SU-DHL-6 (cell line): ENCODE measurements around the gene DNER.

Experiments
- H2AFZ ChIP-seq: fragments of 200-600 bp; sonication (generic); 2 replicates; pipeline ENCODE4 v1.6.1; 2014; ENCODE audit warnings: low read depth, mild to moderate bottlenecking, moderate library complexity, mixed read lengths, antibody characterized with exemption, low read length; ENCODE audit not compliant: severe bottlenecking
- H3F3A ChIP-seq: fragments of 200-600 bp; shearing (Covaris generic); 2 replicates; pipeline ENCODE4 v1.6.0; 2016; ENCODE audit warnings: antibody characterized with exemption, mild to moderate bottlenecking; ENCODE audit not compliant: insufficient read depth
- H3K27ac ChIP-seq: fragments of 200-600 bp; sonication (generic); 2 replicates; pipeline ENCODE4 v1.5.1; 2016; ENCODE audit warnings: low read depth, mild to moderate bottlenecking, low read length, moderate library complexity, mixed read lengths
- H3K27me3 ChIP-seq: fragments of 200-600 bp; sonication (generic), shearing (Covaris generic); 2 replicates; pipeline ENCODE4 v1.6.0; 2014; ENCODE audit warnings: mild to moderate bottlenecking, low read length
- H3K36me3 ChIP-seq: fragments of 200-600 bp; sonication (generic); 2 replicates; pipeline ENCODE4 v1.6.1; 2014; ENCODE audit warnings: mild to moderate bottlenecking, low read length, mixed read lengths
- H3K4me2 ChIP-seq: fragments of 300-600, 200-600 bp; shearing (Covaris generic), sonication (generic); 2 replicates; pipeline ENCODE4 v1.6.0; 2014; ENCODE audit warnings: low read length, low read depth, mild to moderate bottlenecking; ENCODE audit not compliant: poor library complexity, severe bottlenecking
- H3K4me3 ChIP-seq: fragments of 200-600 bp; sonication (generic); 2 replicates; pipeline ENCODE4 v1.5.1; 2014; ENCODE audit warnings: antibody characterized with exemption, low read length, mild to moderate bottlenecking, mixed read lengths; ENCODE audit not compliant: insufficient read depth, poor library complexity, severe bottlenecking
- H3K79me2 ChIP-seq: fragments of 200-600 bp; sonication (generic); 2 replicates; pipeline ENCODE4 v1.6.1; 2014; ENCODE audit warnings: mild to moderate bottlenecking, low read length, moderate library complexity; ENCODE audit not compliant: insufficient read depth
- H3K9ac ChIP-seq: fragments of 200-600 bp; sonication (generic); 2 replicates; pipeline ENCODE4 v1.7.0; 2014; ENCODE audit warnings: mild to moderate bottlenecking, low read length
- H3K9me2 ChIP-seq: fragments of 200-600 bp; sonication (generic); replicated peaks from 2 replicates; pipeline ENCODE4 v1.6.1; 2014; ENCODE audit warnings: low read length; ENCODE audit not compliant: insufficient read depth
- H3K9me3 ChIP-seq: fragments of 200-600 bp; sonication (generic); 2 replicates; pipeline ENCODE4 v1.6.1; 2014; ENCODE audit warnings: low read length, mixed read lengths; ENCODE audit not compliant: insufficient read depth
- H4K20me1 ChIP-seq: fragments of 200-600 bp; sonication (generic); 2 replicates; pipeline ENCODE4 v1.6.1; 2014; ENCODE audit warnings: low read depth, mild to moderate bottlenecking, antibody characterized with exemption, low read length, moderate library complexity, mixed read lengths
- CTCF ChIP-seq: fragments of 200-600 bp; sonication (generic); IDR thresholded peaks from one replicate; pipeline ENCODE4 v1.5.1; 2017; ENCODE audit warnings: antibody characterized with exemption, mild to moderate bottlenecking, low read length, moderate library complexity; ENCODE audit not compliant: insufficient read depth, poor library complexity, severe bottlenecking
- EZH2phosphoT487 ChIP-seq: fragments of 200-600 bp; sonication (generic), shearing (Covaris generic); conservative IDR thresholded peaks from 2 replicates; pipeline ENCODE4 v1.6.1; 2018; ENCODE audit warnings: mild to moderate bottlenecking, antibody characterized with exemption, low read length, moderate library complexity, mixed read lengths

DNER gene

GRCh38 chr2:229408962-229409361 is 305.4 kb downstream of the DNER start:
- no peak overlapping the region for H3K4me2 ChIP-seq
- H3F3A ChIP-seq: no peaks in the 10 kb centered on the region
- no peaks in the 10 kb centered on the region for H3K27me3 ChIP-seq
- TF ChIP-seq EZH2phosphoT487 (no peak), CTCF (no peak)
- H3K9me2 ChIP-seq: no peaks in the 10 kb centered on the region
- H3K79me2 ChIP-seq: no peaks in the 10 kb centered on the region
- H2AFZ ChIP-seq: no peak overlapping the region
- no peak overlapping the region for H3K4me3 ChIP-seq
- no peak overlapping the region for H3K27ac ChIP-seq
- no peaks in the 10 kb centered on the region for H3K9me3 ChIP-seq
- no peaks in the 10 kb centered on the region for H3K36me3 ChIP-seq
- no peak overlapping the region for H3K9ac ChIP-seq
- H4K20me1 ChIP-seq: no peaks in the 10 kb centered on the region

DNA sequence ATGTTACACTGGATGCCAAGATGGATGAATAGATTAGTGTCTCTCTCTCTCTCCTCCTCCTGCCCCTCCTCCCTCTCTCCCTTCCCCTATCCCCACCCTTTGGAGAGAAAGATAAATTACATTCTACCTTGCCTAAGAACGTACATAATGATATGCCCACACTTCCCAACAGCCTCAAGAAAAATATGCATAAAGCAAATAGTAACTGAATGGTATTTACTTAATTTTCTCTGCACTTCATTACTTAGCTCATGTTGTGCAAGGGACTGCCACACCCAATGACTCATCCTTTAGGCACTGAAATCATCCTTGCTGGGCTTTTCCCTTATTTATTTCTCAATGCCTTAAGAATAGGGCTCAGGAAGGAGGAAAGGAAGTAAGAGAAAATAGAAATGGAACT is 306.0 kb downstream of the DNER start:
- Histone ChIP-seq H2AFZ (no peak overlapping the region), H3K36me3 (no peaks in the 10 kb centered on the region), H3F3A (no peaks in the 10 kb centered on the region), H3K9me2 (no peaks in the 10 kb centered on the region), H3K27ac (no peak overlapping the region), H3K79me2 (no peaks in the 10 kb centered on the region), H3K4me3 (no peak overlapping the region), H3K9ac (no peak overlapping the region), H3K27me3 (no peaks in the 10 kb centered on the region), H3K4me2 (no peak overlapping the region), H4K20me1 (no peaks in the 10 kb centered on the region), H3K9me3 (no peaks in the 10 kb centered on the region)
- TF ChIP-seq CTCF: no peak
- no peak for TF ChIP-seq EZH2phosphoT487

DNA sequence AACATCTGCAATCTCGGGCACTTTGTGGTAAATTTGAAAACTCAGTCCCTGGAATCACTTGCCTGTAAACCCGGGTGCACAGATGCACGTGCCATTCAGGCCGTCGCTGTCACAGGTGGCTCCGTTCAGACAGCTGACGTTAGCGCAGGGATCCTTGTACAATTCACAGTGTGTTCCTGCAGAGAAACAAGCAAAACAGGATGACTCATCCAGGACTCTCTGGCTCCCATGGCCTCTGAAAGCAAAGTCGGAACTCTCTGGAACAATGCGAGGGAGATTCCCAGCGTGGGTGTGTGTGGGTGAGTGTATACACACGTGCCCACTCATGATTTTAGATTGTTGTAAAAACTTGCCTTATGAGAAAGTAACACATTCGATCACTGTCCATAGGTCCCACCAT is 307.2 kb downstream of the DNER start:
- Histone ChIP-seq H3K9me2 (no peaks in the 10 kb centered on the region), H2AFZ (no peak overlapping the region), H3K4me2 (no peak overlapping the region), H3K79me2 (no peaks in the 10 kb centered on the region), H3K36me3 (no peaks in the 10 kb centered on the region), H3K9me3 (no peaks in the 10 kb centered on the region), H3K27ac (no peak overlapping the region), H3K27me3 (no peaks in the 10 kb centered on the region), H4K20me1 (no peaks in the 10 kb centered on the region), H3K4me3 (no peak overlapping the region), H3F3A (no peaks in the 10 kb centered on the region), H3K9ac (no peak overlapping the region)
- TF ChIP-seq CTCF (no peak), EZH2phosphoT487 (no peak)

- H3K27me3 ChIP-seq: no peaks in the 10 kb centered on the region
- no peak overlapping the region for H3K4me3 ChIP-seq
- H3K27ac ChIP-seq: no peak overlapping the region
- no peaks in the 10 kb centered on the region for H3F3A ChIP-seq
- TF ChIP-seq CTCF: no peak
- no peak overlapping the region for H2AFZ ChIP-seq
- no peak overlapping the region for H3K4me2 ChIP-seq
- H4K20me1 ChIP-seq: no peaks in the 10 kb centered on the region
- H3K79me2 ChIP-seq: no peaks in the 10 kb centered on the region
- H3K9me2 ChIP-seq: no peaks in the 10 kb centered on the region
- H3K9me3 ChIP-seq: no peaks in the 10 kb centered on the region
- H3K9ac ChIP-seq: no peak overlapping the region
- no peaks in the 10 kb centered on the region for H3K36me3 ChIP-seq
These were observed 308.6 kb downstream of the DNER start for GRCh38 chr2:229405796-229406195.
